D721Med (cell line): Measurements from ENCODE around the gene TRPV3.
"Not testable (repeated sequence)": the region's sequence is repeated elsewhere in the genome, so short reads cannot be mapped to it uniquely, and the experiment has no call there.

Source experiments
- DNase-seq: peaks from one replicate; pipeline ENCODE4 v3.0.0; 2011; ENCODE audit warnings: low spot score; ENCODE audit not compliant: insufficient read length
- FAIRE-seq: peaks from 2 replicates; lab custom pipeline; 2011; peaks lifted over from hg19 to GRCh38; lab: Jason Lieb, UNC
- CTCF ChIP-seq: IDR thresholded peaks from 2 replicates; pipeline ENCODE4 v1.5.1; 2012; ENCODE audit warnings: mild to moderate bottlenecking, control low read depth; ENCODE audit not compliant: insufficient read depth; ENCODE audit errors: missing control alignments

Gene TRPV3

GRCh38 chr17:3472137-3472536, 85.5 kb downstream of the TRPV3 start:
- TF ChIP-seq CTCF, result no peak
- no peak for FAIRE-seq
- DNase-seq, result no peak

- FAIRE-seq, result no peak
- DNase-seq, result no peak
- no peak for TF ChIP-seq CTCF
These were observed 86.0 kb downstream of the TRPV3 start, which contains the start of gene SPATA22 for GRCh38 chr17:3471599-3471998. TSS of gene SPATA22 (minus strand) at chr17:3471819. CDS start at chr17:3469325, 2,494 bp downstream.

- FAIRE-seq, result no peak
- no peak for TF ChIP-seq CTCF
- DNase-seq, result no peak
These were observed 88.1 kb downstream of the TRPV3 start for GRCh38 chr17:3469529-3469928.

- not testable (repeated sequence) for DNase-seq, FAIRE-seq
These were observed 91.3 kb downstream of the TRPV3 start for GRCh38 chr17:3466355-3466754.
